A673 (cell line): Measurements from ENCODE around the gene MARK3.

Source experiments
- CTCF ChIP-seq: fragments of 300-800, 200-600 bp; sonication (generic); conservative IDR thresholded peaks from 2 replicates; pipeline ENCODE4 v1.5.1; 2017; ENCODE audit warnings: low read depth, mild to moderate bottlenecking, antibody characterized with exemption, low read length, moderate library complexity, mixed read lengths
- EZH2 ChIP-seq: fragments of 200-600 bp; sonication (generic); IDR thresholded peaks from 2 replicates; pipeline ENCODE4 v1.6.1; 2017; ENCODE audit warnings: borderline replicate concordance, low read depth, mild to moderate bottlenecking, mixed read lengths, antibody characterized with exemption, low read length; ENCODE audit not compliant: poor library complexity, severe bottlenecking

GRCh38 chr14:103512701-103513611, 127.7 kb downstream of the MARK3 start:
- TF ChIP-seq CTCF (no peak), EZH2 (no peak)
